ENCODE data around the gene IVD. TPM values are rescaled to one million over a fixed set of nuclear protein-coding genes. Genes with fewer than 3 reads are reported as not detected.

Gene IVD
- polyA plus RNA-seq, 1 of the 3 experiments (the other 2 are of a cell fraction), result 54.2 TPM

- no peak overlapping the region for H3K9ac ChIP-seq
- 93% methylated on average over 8 of the region's 21 CpGs for WGBS (ENCODE audit: low lambda C conversion rate)
- ChIA-PET POLR2A (no interaction called here), CTCF (interaction anchor here (0.7 to 2.7 kb wide), 4 partner anchors 8 to 58 kb away, joined by 3 to 10 read pairs (median 5); no protein-coding TSS in a partner anchor)
- TF ChIP-seq FOXM1 (IDR thresholded peaks at IDR 0.05; ENCODE audit: low read depth) (no peak), TCF12 (IDR thresholded peaks at IDR 0.05) (no peak), YY1 (IDR thresholded peaks at IDR 0.05; ENCODE audit: low read depth) (no peak), GATA2 (CRISPR knock-in tag; IDR thresholded peaks at IDR 0.05) (no peak), FOSL2 (IDR thresholded peaks at IDR 0.05; ENCODE audit: borderline replicate concordance, low read depth) (no peak), GABPA (IDR thresholded peaks at IDR 0.05; ENCODE audit: low read depth) (no peak), ZBTB33 (IDR thresholded peaks at IDR 0.05; ENCODE audit: borderline replicate concordance, low read depth) (no peak), RXRA (IDR thresholded peaks at IDR 0.05; ENCODE audit: borderline replicate concordance, low read depth) (no peak)
- H3K4me3 ChIP-seq (ENCODE audit: low read depth in 2 of 2, low read length in 1 of 2), result no peak overlapping the region
- H3K36me3 ChIP-seq (replicated peaks in 1 of 2; ENCODE audit: control insufficient read depth in 1 of 2, insufficient read depth in 2 of 2, low read length in 1 of 2), result peaks cover 4 to 50% of the 10 kb centered on the region in 2 experiments
- no peaks in the 10 kb centered on the region for H3K9me3 ChIP-seq
- peaks cover 11% of the 10 kb centered on the region for H4K20me1 ChIP-seq (ENCODE audit: insufficient read depth)
- no peaks in the 10 kb centered on the region; a peak in 1 of 4 replicates for H3K4me1 ChIP-seq (ENCODE audit: control insufficient read depth in 1 of 2, insufficient read depth in 2 of 2, low read depth in 1 of 2, low read length in 1 of 2)
- no peaks in the 10 kb centered on the region for H3K27me3 ChIP-seq (ENCODE audit: insufficient read depth)
- H3K9me2 ChIP-seq, result no peaks in the 10 kb centered on the region
- DNase-seq, result no peak
- H3K79me2 ChIP-seq (ENCODE audit: insufficient read depth), result peaks cover 12% of the 10 kb centered on the region; the same call in 1 of the 2 replicates
- no peak overlapping the region for H3K27ac ChIP-seq (ENCODE audit: low read depth in 2 of 2, low read length in 1 of 2)
- H2AFZ ChIP-seq (ENCODE audit: low read depth), result no peak overlapping the region
- H3F3A ChIP-seq (replicated peaks; ENCODE audit: insufficient read depth), result no peaks in the 10 kb centered on the region
- no peak overlapping the region for H3K4me2 ChIP-seq
Measured at GRCh38 chr15:40461958-40462357, 56.4 kb downstream of the IVD start.

- Histone ChIP-seq H3K27ac (ENCODE audit: low read depth in 2 of 2, low read length in 1 of 2) (no peak overlapping the region), H3K9ac (no peak overlapping the region), H4K20me1 (ENCODE audit: insufficient read depth) (peaks cover 7% of the 10 kb centered on the region; the same call in 1 of the 2 replicates), H3K4me3 (ENCODE audit: low read depth in 2 of 2, low read length in 1 of 2) (no peak overlapping the region), H3F3A (replicated peaks; ENCODE audit: insufficient read depth) (peaks cover 6% of the 10 kb centered on the region), H2AFZ (ENCODE audit: low read depth) (no peak overlapping the region), H3K9me2 (no peaks in the 10 kb centered on the region), H3K36me3 (replicated peaks in 1 of 2; ENCODE audit: control insufficient read depth in 1 of 2, insufficient read depth in 2 of 2, low read length in 1 of 2) (peaks cover 4 to 50% of the 10 kb centered on the region in 2 experiments), H3K27me3 (ENCODE audit: insufficient read depth) (no peaks in the 10 kb centered on the region), H3K4me2 (no peak overlapping the region), H3K79me2 (ENCODE audit: insufficient read depth) (peaks cover 4% of the 10 kb centered on the region; the same call in 1 of the 2 replicates), H3K9me3 (no peaks in the 10 kb centered on the region), H3K4me1 (ENCODE audit: control insufficient read depth in 1 of 2, insufficient read depth in 2 of 2, low read depth in 1 of 2, low read length in 1 of 2) (no peaks in the 10 kb centered on the region)
- WGBS (ENCODE audit: low lambda C conversion rate), result 97% methylated on average over 2 of the region's 2 CpGs
- no peak for DNase-seq
- ChIA-PET CTCF (interaction anchor here (1.2 to 2.7 kb wide), 4 partner anchors 10 to 44 kb away, joined by 3 to 10 read pairs (median 5); no protein-coding TSS in a partner anchor), POLR2A (no interaction called here)
- TF ChIP-seq MAX (IDR thresholded peaks at IDR 0.05; ENCODE audit: low read depth), result no peak
- no peak for TF ChIP-seq FOXM1 (IDR thresholded peaks at IDR 0.05; ENCODE audit: low read depth)
- no peak for TF ChIP-seq JUND (IDR thresholded peaks at IDR 0.05)
- no peak for TF ChIP-seq SMC3 (IDR thresholded peaks at IDR 0.05; ENCODE audit: low read depth, low read length)
- no peak for TF ChIP-seq EZH2phosphoT487 (IDR thresholded peaks at IDR 0.05; ENCODE audit: borderline replicate concordance, low read depth)
- no peak for TF ChIP-seq POLR2AphosphoS5 (IDR thresholded peaks at IDR 0.05; ENCODE audit: low read depth, low read length)
- no peak for TF ChIP-seq NRF1 (IDR thresholded peaks at IDR 0.05; ENCODE audit: low read depth, low read length)
- TF ChIP-seq RCOR1 (IDR thresholded peaks at IDR 0.05; ENCODE audit: low read length), result no peak
Measured at GRCh38 chr15:40463279-40463678, 57.7 kb downstream of the IVD start.

All from SK-N-SH (cell line).